Measurements from ENCODE around the gene ANTXR2. TPM values are rescaled to one million over a fixed set of nuclear protein-coding genes. Genes with fewer than 3 reads are reported as not detected.

The ANTXR2 gene
- total and polyA plus RNA-seq, 2 donors (not counting 3 experiments of a cell fraction or from before 2014, with no cell fraction given) = 6.6 to 64.6 TPM

GRCh38 chr4:79959652-79960051 is 113.4 kb downstream of the ANTXR2 start:
- FAIRE-seq = no peak
- Histone ChIP-seq H3K79me2 (ENCODE audit: control insufficient read depth, insufficient read depth, low read length) (no peaks in the 10 kb centered on the region), H3K9ac (replicated peaks; ENCODE audit: extremely low read depth, insufficient read depth, low read length) (no peak overlapping the region), H3K36me3 (ENCODE audit: control insufficient read depth in 2 of 2, extremely low read depth in 1 of 2, insufficient read depth in 2 of 2, low read length in 2 of 2) (peaks cover 3% of the 10 kb centered on the region in 2 experiments), H3K4me1 (ENCODE audit: control insufficient read depth, extremely low read depth, insufficient read depth, low read length) (no peaks in the 10 kb centered on the region), H3K9me1 (replicated peaks; ENCODE audit: control insufficient read depth, extremely low read depth, insufficient read depth, low read length) (peaks cover 2% of the 10 kb centered on the region), H2AFZ (ENCODE audit: low read depth, low read length) (no peak overlapping the region), H3K4me2 (ENCODE audit: insufficient read depth, low read length) (no peak overlapping the region), H3K27me3 (ENCODE audit: control insufficient read depth in 2 of 2, insufficient read depth in 2 of 2, low read length in 2 of 2) (no peaks in the 10 kb centered on the region), H3K9me3 (replicated peaks; ENCODE audit: control insufficient read depth, insufficient read depth, low read length) (no peaks in the 10 kb centered on the region), H3K4me3 (replicated peaks in 1 of 3; ENCODE audit: insufficient read depth in 1 of 3, low read depth in 1 of 3, low read length in 3 of 3) (no peak overlapping the region), H3K27ac (ENCODE audit: insufficient read depth, low read depth, low read length) (no peak overlapping the region), H4K20me1 (replicated peaks; ENCODE audit: control insufficient read depth, extremely low read depth, insufficient read depth, low read length) (no peaks in the 10 kb centered on the region)
- CTCF ChIA-PET = no interaction called here
- TF ChIP-seq POLR2AphosphoS5 (IDR thresholded peaks at IDR 0.05; ENCODE audit: insufficient read depth, low read depth, low read length) (no peak), POLR2A (IDR thresholded peaks at IDR 0.05; ENCODE audit: low read depth, low read length) (no peak), MAX (IDR thresholded peaks at IDR 0.05; ENCODE audit: insufficient read depth, insufficient read length) (no peak), EZH2 (IDR thresholded peaks at IDR 0.05; ENCODE audit: borderline replicate concordance, low read depth, low read length, severe bottlenecking) (no peak)
- POLR2A ChIA-PET = no interaction called here
- dilution Hi-C loops (cut with MboI; ENCODE audit: extremely low pct_ligation_motif_present, low sequenced_read_pairs) = no loop called here
- DNase-seq (ENCODE audit: low read depth, low spot score) = no peak
- BruUV-seq (replicated peaks) = no TSS peak
- intact Hi-C loops (cut with micrococcal nuclease) = no loop called here

- H3K9ac ChIP-seq (replicated peaks; ENCODE audit: extremely low read depth, insufficient read depth, low read length) = no peak overlapping the region
- no peaks in the 10 kb centered on the region for H4K20me1 ChIP-seq (replicated peaks; ENCODE audit: control insufficient read depth, extremely low read depth, insufficient read depth, low read length)
- H3K79me2 ChIP-seq (ENCODE audit: control insufficient read depth, insufficient read depth, low read length) = no peaks in the 10 kb centered on the region
- no peaks in the 10 kb centered on the region for H3K4me1 ChIP-seq (ENCODE audit: control insufficient read depth, extremely low read depth, insufficient read depth, low read length)
- H2AFZ ChIP-seq (ENCODE audit: low read depth, low read length) = no peak overlapping the region
- no peak for TF ChIP-seq POLR2AphosphoS5 (IDR thresholded peaks at IDR 0.05; ENCODE audit: insufficient read depth, low read depth, low read length)
- TF ChIP-seq MYC (IDR thresholded peaks at IDR 0.05; ENCODE audit: low read depth, low read length) = no peak
- no peak for TF ChIP-seq FOS (IDR thresholded peaks at IDR 0.05; ENCODE audit: borderline replicate concordance, insufficient read depth, low read length)
- TF ChIP-seq POLR2A (IDR thresholded peaks at IDR 0.05; ENCODE audit: low read depth, low read length) = no peak
- TF ChIP-seq JUN (IDR thresholded peaks at IDR 0.05; ENCODE audit: borderline replicate concordance, insufficient read depth, insufficient read length, low read depth) = no peak
- TF ChIP-seq GATA2 (IDR thresholded peaks at IDR 0.05; ENCODE audit: insufficient read depth, insufficient read length, low read depth, low read length) = no peak
- TF ChIP-seq CTCF (IDR thresholded peaks at IDR 0.05; ENCODE audit: extremely low read depth in 1 of 2, insufficient read depth in 1 of 2, low read depth in 1 of 2, low read length in 2 of 2) = no peak
- no peak for TF ChIP-seq MAX (IDR thresholded peaks at IDR 0.05; ENCODE audit: insufficient read depth, insufficient read length)
- no TSS peak for BruUV-seq (replicated peaks)
- H3K27me3 ChIP-seq (ENCODE audit: control insufficient read depth in 2 of 2, insufficient read depth in 2 of 2, low read length in 2 of 2) = no peaks in the 10 kb centered on the region
- intact Hi-C loops (cut with micrococcal nuclease) (no loop called here), dilution Hi-C loops (cut with MboI; ENCODE audit: extremely low pct_ligation_motif_present, low sequenced_read_pairs) (no loop called here)
- ChIA-PET POLR2A (no interaction called here), CTCF (no interaction called here)
- H3K9me1 ChIP-seq (replicated peaks; ENCODE audit: control insufficient read depth, extremely low read depth, insufficient read depth, low read length) = peaks cover 2% of the 10 kb centered on the region
- H3K4me3 ChIP-seq (replicated peaks in 1 of 3; ENCODE audit: insufficient read depth in 1 of 3, low read depth in 1 of 3, low read length in 3 of 3) = no peak overlapping the region
- FAIRE-seq = no peak
- H3K36me3 ChIP-seq (ENCODE audit: control insufficient read depth in 2 of 2, extremely low read depth in 1 of 2, insufficient read depth in 2 of 2, low read length in 2 of 2) = no peaks in the 10 kb centered on the region
- no peaks in the 10 kb centered on the region for H3K9me3 ChIP-seq (replicated peaks; ENCODE audit: control insufficient read depth, insufficient read depth, low read length)
- DNase-seq (ENCODE audit: low read depth, low spot score) = no peak
- H3K4me2 ChIP-seq (ENCODE audit: insufficient read depth, low read length) = no peak overlapping the region
- no peak overlapping the region for H3K27ac ChIP-seq (ENCODE audit: insufficient read depth, low read depth, low read length)
Observed at GRCh38 chr4:79958466-79959264, 114.4 kb downstream of the ANTXR2 start.

Data from endothelial cell of umbilical vein (primary cell).